PC-9 (cell line): ENCODE measurements around the gene PAM. TPM values are rescaled to one million over a fixed set of nuclear protein-coding genes. Genes with fewer than 3 reads are reported as not detected.

ENCODE experiments used
- BruUV-seq: library from RNA; stranded (reverse); fragments of 400-500 nt; replicated peaks from 2 replicates; lab custom pipeline; 2021; lab: Mats Ljungman, UMichigan
- CTCF ChIA-PET: fragments of 300-600 bp; sonication (Branson Sonifier 250); formaldehyde crosslinking; loops from one replicate; lab custom pipeline; 2022; ENCODE audit warnings: antibody characterized with exemption; lab: Charles Lee
- POLR2A ChIA-PET: fragments of 300-600 bp; sonication (Branson Sonifier 250); formaldehyde crosslinking; loops from one replicate; lab custom pipeline; 2022; ENCODE audit warnings: antibody characterized with exemption; ENCODE audit not compliant: unreplicated experiment; lab: Charles Lee
- DNase-seq, 2 experiments: peaks; one replicate each; pipeline versions ENCODE4 v3.0.0 to v3.0.0-alpha.2; 2015 to 2022; ENCODE audit warnings: mixed read lengths in 1 of 2
- H2AFZ ChIP-seq: fragments of 200-600 bp; sonication (generic); 2 replicates; pipeline ENCODE4 v1.8.1; 2017; ENCODE audit warnings: antibody characterized with exemption
- H3F3A ChIP-seq: fragments of 200-600 bp; sonication (generic); 2 replicates; pipeline ENCODE4 v1.8.1; 2017; ENCODE audit warnings: antibody characterized with exemption, mild to moderate bottlenecking, low read depth; ENCODE audit not compliant: insufficient read depth
- H3K27ac ChIP-seq: fragments of 200-600 bp; sonication (generic); 2 replicates; pipeline ENCODE4 v1.6.1; 2016; ENCODE audit warnings: mixed run types
- H3K27me3 ChIP-seq: fragments of 200-600 bp; sonication (generic); 2 replicates; pipeline ENCODE4 v1.6.1; 2016; ENCODE audit warnings: low read depth, mixed run types; ENCODE audit not compliant: insufficient read depth
- H3K36me3 ChIP-seq: fragments of 200-600 bp; sonication (generic); 2 replicates; pipeline ENCODE4 v1.6.1; 2016; ENCODE audit warnings: low read depth, mixed run types
- H3K4me1 ChIP-seq: fragments of 200-600 bp; sonication (generic); replicated peaks from 2 replicates; pipeline ENCODE4 v1.6.1; 2016; ENCODE audit warnings: mixed run types; ENCODE audit not compliant: insufficient read depth
- H3K4me2 ChIP-seq: fragments of 200-600 bp; sonication (generic); 2 replicates; pipeline ENCODE4 v1.6.1; 2017; ENCODE audit warnings: mixed run types
- H3K4me3 ChIP-seq: fragments of 200-600 bp; sonication (generic); 2 replicates; pipeline ENCODE4 v1.6.1; 2016; ENCODE audit warnings: mixed run types
- H3K79me2 ChIP-seq: fragments of 200-600 bp; sonication (generic); 2 replicates; pipeline ENCODE4 v1.6.1; 2017; ENCODE audit warnings: low read depth, mixed run types
- H3K9me2 ChIP-seq: fragments of 200-600 bp; sonication (generic); 2 replicates; pipeline ENCODE4 v1.8.1; 2017; ENCODE audit warnings: mild to moderate bottlenecking; ENCODE audit not compliant: insufficient read depth
- H3K9me3 ChIP-seq: fragments of 200-600 bp; sonication (generic); 2 replicates; pipeline ENCODE4 v1.8.1; 2016; ENCODE audit warnings: low read depth; ENCODE audit not compliant: insufficient read depth
- H4K20me1 ChIP-seq: fragments of 200-600 bp; sonication (generic); 2 replicates; pipeline ENCODE4 v1.8.1; 2017; ENCODE audit not compliant: insufficient read depth
- EZH2 ChIP-seq: fragments of 200-600 bp; sonication (generic); IDR thresholded peaks from 2 replicates; pipeline ENCODE4 v1.8.0; 2017; ENCODE audit warnings: antibody characterized with exemption, low read depth
- intact Hi-C: fragments of 100-400 bp; cut with micrococcal nuclease; formaldehyde crosslinking; loops from one replicate; pipeline ENCODE4 v1.10.0; 2022; ENCODE audit not compliant: unreplicated experiment
- total RNA-seq: library from RNA; stranded (reverse); gene quantifications from 2 replicates; pipeline ENCODE4 v1.2.3, GENCODE V29; 2021
- TF ChIP-seq, protein P1 (sequence below): fragments of 200-600 bp; sonication (generic); conservative IDR thresholded peaks from 2 replicates; pipeline ENCODE4 v1.6.1; 2017; ENCODE audit warnings: mixed run types, antibody characterized with exemption, mild to moderate bottlenecking, moderate library complexity

Gene PAM
- total RNA-seq, 1 experiment from 2014 or later = 88.4 TPM

DNA sequence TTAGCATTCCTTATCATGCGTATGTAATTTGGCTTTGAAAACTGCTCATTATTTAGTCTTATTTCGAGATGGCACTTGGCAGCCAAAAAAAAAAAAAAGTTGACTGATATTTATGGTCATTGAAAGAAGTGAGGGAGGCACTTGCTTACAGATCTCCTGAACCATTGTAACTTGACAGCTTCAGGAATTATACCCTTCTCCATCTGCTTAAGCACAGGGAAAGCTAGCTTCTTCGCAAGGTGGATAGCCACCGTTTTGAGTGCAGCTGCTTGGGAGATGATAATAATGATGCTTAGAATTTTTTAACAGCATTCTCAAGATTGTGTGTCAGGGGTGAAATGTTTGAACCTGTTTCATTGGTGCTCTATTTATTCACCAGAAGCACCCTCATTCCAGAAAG is 248.8 kb downstream of the PAM start:
- Histone ChIP-seq H3K9me3 (no peaks in the 10 kb centered on the region), H3K79me2 (no peaks in the 10 kb centered on the region), H3K4me3 (no peak overlapping the region), H3K36me3 (no peaks in the 10 kb centered on the region), H3K27ac (no peak overlapping the region), H2AFZ (no peak overlapping the region), H3K9me2 (no peaks in the 10 kb centered on the region), H3K4me1 (no peaks in the 10 kb centered on the region), H4K20me1 (no peaks in the 10 kb centered on the region), H3K27me3 (no peaks in the 10 kb centered on the region), H3F3A (no peaks in the 10 kb centered on the region), H3K4me2 (no peak overlapping the region)
- intact Hi-C loops = no loop called here
- ChIA-PET CTCF (no interaction called here), POLR2A (no interaction called here)
- no peak for DNase-seq
- TF ChIP-seq, protein P1, sequence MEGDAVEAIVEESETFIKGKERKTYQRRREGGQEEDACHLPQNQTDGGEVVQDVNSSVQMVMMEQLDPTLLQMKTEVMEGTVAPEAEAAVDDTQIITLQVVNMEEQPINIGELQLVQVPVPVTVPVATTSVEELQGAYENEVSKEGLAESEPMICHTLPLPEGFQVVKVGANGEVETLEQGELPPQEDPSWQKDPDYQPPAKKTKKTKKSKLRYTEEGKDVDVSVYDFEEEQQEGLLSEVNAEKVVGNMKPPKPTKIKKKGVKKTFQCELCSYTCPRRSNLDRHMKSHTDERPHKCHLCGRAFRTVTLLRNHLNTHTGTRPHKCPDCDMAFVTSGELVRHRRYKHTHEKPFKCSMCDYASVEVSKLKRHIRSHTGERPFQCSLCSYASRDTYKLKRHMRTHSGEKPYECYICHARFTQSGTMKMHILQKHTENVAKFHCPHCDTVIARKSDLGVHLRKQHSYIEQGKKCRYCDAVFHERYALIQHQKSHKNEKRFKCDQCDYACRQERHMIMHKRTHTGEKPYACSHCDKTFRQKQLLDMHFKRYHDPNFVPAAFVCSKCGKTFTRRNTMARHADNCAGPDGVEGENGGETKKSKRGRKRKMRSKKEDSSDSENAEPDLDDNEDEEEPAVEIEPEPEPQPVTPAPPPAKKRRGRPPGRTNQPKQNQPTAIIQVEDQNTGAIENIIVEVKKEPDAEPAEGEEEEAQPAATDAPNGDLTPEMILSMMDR = no peak
- TF ChIP-seq EZH2 = no peak
- BruUV-seq = no TSS peak

DNA sequence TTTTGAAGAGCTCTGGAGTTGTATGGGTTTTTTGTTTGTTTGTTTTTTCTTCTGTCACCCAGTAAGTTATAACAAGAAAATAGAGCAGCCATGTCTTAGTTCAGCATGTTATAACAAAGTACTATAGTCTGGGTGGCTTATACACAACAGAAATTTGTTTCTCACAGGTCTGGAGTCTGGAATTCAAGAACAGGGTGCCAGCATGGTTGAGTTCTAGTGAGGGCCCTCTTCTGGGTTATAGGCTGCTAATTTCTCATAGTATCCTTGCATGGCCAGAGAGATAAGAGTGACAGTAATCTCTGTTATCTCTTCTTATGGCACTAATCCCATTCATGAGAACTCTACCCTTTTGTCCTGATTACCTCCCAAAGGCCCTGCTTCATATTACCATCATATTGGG is 250.2 kb downstream of the PAM start:
- POLR2A ChIA-PET = no interaction called here
- Histone ChIP-seq H3K79me2 (no peaks in the 10 kb centered on the region), H4K20me1 (no peaks in the 10 kb centered on the region), H3K27me3 (no peaks in the 10 kb centered on the region), H3K4me2 (no peak overlapping the region), H3K36me3 (no peaks in the 10 kb centered on the region), H3K9me3 (no peaks in the 10 kb centered on the region), H3K27ac (no peak overlapping the region), H3K4me1 (no peaks in the 10 kb centered on the region), H2AFZ (no peak overlapping the region), H3K9me2 (no peaks in the 10 kb centered on the region), H3F3A (no peaks in the 10 kb centered on the region), H3K4me3 (no peak overlapping the region)
- CTCF ChIA-PET = no interaction called here
- intact Hi-C loops = no loop called here
- TF ChIP-seq EZH2 = no peak
- TF ChIP-seq, protein P1 = no peak
- DNase-seq = no peak
- BruUV-seq = no TSS peak

DNA sequence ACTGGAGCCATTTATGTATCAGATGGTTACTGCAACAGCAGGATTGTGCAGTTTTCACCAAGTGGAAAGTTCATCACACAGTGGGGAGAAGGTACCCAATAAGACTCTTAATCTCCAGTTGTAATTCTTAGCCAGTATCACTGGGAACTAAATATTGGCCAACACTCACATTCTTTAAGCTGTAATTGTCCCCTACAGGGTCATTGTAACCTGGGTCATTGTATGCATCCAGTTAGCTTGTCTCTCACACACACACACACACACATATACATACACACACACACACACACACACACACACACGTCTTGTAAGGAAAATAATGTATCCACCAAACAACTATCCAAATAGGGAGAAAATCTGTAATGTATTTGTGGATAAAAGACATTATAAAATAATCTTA is 251.8 kb downstream of the PAM start:
- intact Hi-C loops = no loop called here
- Histone ChIP-seq H3K36me3 (no peaks in the 10 kb centered on the region), H3K9me2 (no peaks in the 10 kb centered on the region), H3F3A (no peaks in the 10 kb centered on the region), H4K20me1 (no peaks in the 10 kb centered on the region), H3K4me2 (no peak overlapping the region), H3K4me3 (no peak overlapping the region), H3K4me1 (no peaks in the 10 kb centered on the region), H3K9me3 (no peaks in the 10 kb centered on the region), H3K27me3 (no peaks in the 10 kb centered on the region), H3K79me2 (no peaks in the 10 kb centered on the region), H2AFZ (no peak overlapping the region), H3K27ac (no peak overlapping the region)
- DNase-seq = no peak
- CTCF ChIA-PET = no interaction called here
- TF ChIP-seq EZH2 = no peak
- TF ChIP-seq, protein P1 = no peak
- no TSS peak for BruUV-seq
- POLR2A ChIA-PET = no interaction called here
